K562 (cell line): ENCODE results near the gene ELMO1. TPM values are rescaled to one million over a fixed set of nuclear protein-coding genes. Genes with fewer than 3 reads are reported as not detected.

Experiments used
- ATAC-seq: fragments of 200-7000 bp; cut with Tn5 transposase; 3 replicates; pipeline ENCODE4 v1.9.1; 2020; ENCODE audit warnings: moderate library complexity
- BruUV-seq: library from RNA; stranded (reverse); fragments of 400-500 nt; replicated peaks from 2 replicates; lab custom pipeline; 2021; lab: Mats Ljungman, UMichigan
- CTCF ChIA-PET: fragments of 300-600 bp; formaldehyde crosslinking; extraction: SDS; loops from one replicate; lab custom pipeline; 2021; ENCODE audit warnings: low intra/inter-chr PET ratio; lab: Yijun Ruan, JAX
- POLR2A ChIA-PET: fragments of 300-600, 350-650 bp; sonication (Branson Sonifier 250); formaldehyde crosslinking; extraction: SDS; loops from one replicate; lab custom pipeline; 2021; ENCODE audit warnings: antibody characterized with exemption, inconsistent platforms; lab: Yijun Ruan, JAX
- DNase-seq, 4 experiments: peaks; one replicate each; pipeline versions ENCODE4 v3.0.0 to v3.0.0-alpha.2; 2011 to 2018; ENCODE audit warnings: low spot score in 3 of 4, mixed read lengths in 3 of 4; ENCODE audit errors: extremely low read depth in 1 of 4
- FAIRE-seq: peaks from 2 replicates; lab custom pipeline; 2011; peaks lifted over from hg19 to GRCh38; lab: Jason Lieb, UNC
- H2AFZ ChIP-seq: 2 replicates; pipeline ENCODE4 v1.6.0; 2011; ENCODE audit warnings: low read depth, low read length, control low read depth, inconsistent platforms
- H3K27ac ChIP-seq: fragments of 200-600 bp; 3 replicates; pipeline ENCODE4 v1.8.0; 2011; ENCODE audit warnings: low read depth, mild to moderate bottlenecking, control low read depth, inconsistent platforms, low read length, moderate library complexity, mixed read lengths; ENCODE audit errors: extremely low read depth
- H3K27me3 ChIP-seq, 2 experiments: fragments of 300-600 bp in 1 of 2; 2 replicates in 1 of 2; 3 replicates in 1 of 2; pipeline versions ENCODE4 v1.6.0 to v1.8.0; 2011; ENCODE audit warnings: inconsistent platforms in 2 of 2, low read length in 2 of 2, mild to moderate bottlenecking in 1 of 2, mixed read lengths in 1 of 2, moderate library complexity in 1 of 2; ENCODE audit not compliant: control insufficient read depth in 2 of 2, insufficient read depth in 2 of 2
- H3K36me3 ChIP-seq: fragments of 300-600 bp; 3 replicates; pipeline ENCODE4 v1.8.0; 2011; ENCODE audit warnings: mild to moderate bottlenecking, low read length, inconsistent platforms; ENCODE audit not compliant: control insufficient read depth, insufficient read depth
- H3K4me1 ChIP-seq, 2 experiments: fragments of 200-600 bp in 1 of 2; replicated peaks in 1 of 2; 2 replicates in 1 of 2; 3 replicates in 1 of 2; pipeline versions ENCODE4 v1.5.1 to v1.8.0; 2011; ENCODE audit warnings: inconsistent platforms in 2 of 2, low read length in 2 of 2, mild to moderate bottlenecking in 1 of 2, mixed read lengths in 1 of 2, moderate library complexity in 1 of 2; ENCODE audit not compliant: control insufficient read depth in 2 of 2, insufficient read depth in 2 of 2
- H3K4me2 ChIP-seq: 2 replicates; pipeline ENCODE4 v1.6.1; 2011; ENCODE audit warnings: low read length, control low read depth, inconsistent platforms, mixed read lengths; ENCODE audit not compliant: insufficient read depth
- H3K4me3 ChIP-seq: fragments of 200-600 bp; sonication (generic), shearing (Covaris generic); 2 replicates; pipeline ENCODE4 v1.5.1; 2016; ENCODE audit warnings: control low read depth, inconsistent platforms
- H3K79me2 ChIP-seq: fragments of 200-600 bp; 3 replicates; pipeline ENCODE4 v1.8.0; 2011; ENCODE audit warnings: low read length, inconsistent platforms; ENCODE audit not compliant: control insufficient read depth, insufficient read depth
- H3K9ac ChIP-seq, 2 experiments: 2 replicates each; pipeline versions ENCODE4 v1.6.0 to v1.6.1; 2011; ENCODE audit warnings: low read depth in 2 of 2, low read length in 2 of 2, control low read depth in 1 of 2, inconsistent platforms in 1 of 2, mild to moderate bottlenecking in 1 of 2, mixed read lengths in 1 of 2; ENCODE audit not compliant: insufficient read depth in 1 of 2
- H3K9me1 ChIP-seq: one replicate; pipeline ENCODE4 v1.6.0; 2011; ENCODE audit warnings: inconsistent platforms, mild to moderate bottlenecking, low read length, moderate library complexity; ENCODE audit not compliant: control insufficient read depth, insufficient read depth
- H3K9me3 ChIP-seq: replicated peaks from 2 replicates; pipeline ENCODE4 v1.5.1; 2011; ENCODE audit warnings: low read depth, low read length, inconsistent platforms; ENCODE audit not compliant: control insufficient read depth, insufficient read depth
- H4K20me1 ChIP-seq: replicated peaks from 2 replicates; pipeline ENCODE4 v1.6.1; 2011; ENCODE audit warnings: low read length, inconsistent platforms, mixed read lengths; ENCODE audit not compliant: control insufficient read depth, insufficient read depth
- DPF2 ChIP-seq: fragments of 450-650 bp; IDR thresholded peaks from 2 replicates; pipeline ENCODE4 v1.6.1; 2016
- HDAC8 ChIP-seq: fragments of 450-650 bp; IDR thresholded peaks from 2 replicates; pipeline ENCODE4 v1.6.1; 2016; ENCODE audit warnings: mild to moderate bottlenecking, missing genetic modification characterization, moderate library complexity, missing compliant biosample characterization
- KAT2B ChIP-seq: IDR thresholded peaks from one replicate; pipeline ENCODE4 v1.6.1; 2012; ENCODE audit warnings: low read depth, mild to moderate bottlenecking, control low read depth, inconsistent platforms, low read length, moderate library complexity
- KDM2B ChIP-seq: fragments of 250-450 bp; sonication (Bioruptor Pico); IDR thresholded peaks from 2 replicates; pipeline ENCODE4 v1.8.0; 2021; ENCODE audit warnings: mild to moderate bottlenecking, moderate library complexity
- KHSRP ChIP-seq: fragments of 450-650 bp; IDR thresholded peaks from 2 replicates; pipeline ENCODE4 v1.6.1; 2017
- TCFL5 ChIP-seq: fragments of 250-450 bp; sonication (Bioruptor Pico); conservative IDR thresholded peaks from 2 replicates; pipeline ENCODE4 v1.6.1; 2021; ENCODE audit warnings: mild to moderate bottlenecking, moderate library complexity, matching md5 sums
- ZKSCAN3 ChIP-seq: fragments of 250-450 bp; sonication (Bioruptor Pico); IDR thresholded peaks from 2 replicates; pipeline ENCODE4 v1.4.0; 2020
- WGBS: fragments of 100-300 bp; shearing (Covaris generic); methylation state at CpG from one replicate; pipeline ENCODE4 v1.1.6; 2016; ENCODE audit warnings: low coverage, mixed read lengths; ENCODE audit not compliant: insufficient coverage; ENCODE audit errors: missing lambda C conversion rate; 5-methylcytosine and 5-hydroxymethylcytosine counted together
- in situ Hi-C: fragments of 300-500 bp; cut with MboI; formaldehyde crosslinking; loops from 4 replicates; pipeline ENCODE4 v1.15.0; 2018; ENCODE audit warnings: inconsistent platforms, mixed read lengths
- intact Hi-C: fragments of 100-400 bp; cut with micrococcal nuclease; formaldehyde crosslinking; loops from 2 replicates; pipeline ENCODE4 v1.14.2; 2022
- polyA plus RNA-seq, 8 experiments: library from polyadenylated mRNA; depleted of rRNA in 4 of 8; stranded (reverse) in 5 of 8; unstranded in 3 of 8; fragments of >200 nt; fragmentation: Nextera tagmentation in 2 of 8; fragmentation: Illumina TruSeq in 1 of 8; extraction: Ambion mirVana in 2 of 8; extraction: Trizol in 1 of 8; gene quantifications; 2 replicates each; pipeline versions ENCODE4 v1.2.1 to v1.2.3, GENCODE V29; 2011 to 2014; ENCODE audit warnings: inconsistent platforms in 1 of 8, missing spikeins in 1 of 8
- total RNA-seq, 7 experiments: library from RNA; depleted of rRNA in 6 of 7; stranded (reverse); fragments of >200 nt in 6 of 7; fragmentation: Illumina TruSeq in 2 of 7; extraction: Trizol in 2 of 7; gene quantifications; 2 replicates each; pipeline versions ENCODE4 v1.2.1 to v1.2.3, GENCODE V29; 2011 to 2021; ENCODE audit warnings: low replicate concordance in 1 of 7
- TF ChIP-seq, protein P1 (sequence below): fragments of 450-650 bp; formaldehyde crosslinking; conservative IDR thresholded peaks from 2 replicates; pipeline ENCODE4 v1.4.0; 2022; ENCODE audit warnings: mild to moderate bottlenecking, missing genetic modification characterization
- TF ChIP-seq, protein P2 (sequence below): fragments of 250-450 bp; sonication (Bioruptor Pico); IDR thresholded peaks from 2 replicates; pipeline ENCODE4 v1.5.0; 2021
- TF ChIP-seq, protein P3 (sequence below): fragments of 450-650 bp; IDR thresholded peaks from 2 replicates; pipeline ENCODE4 v1.6.1; 2017; ENCODE audit warnings: antibody characterized with exemption, mild to moderate bottlenecking

ELMO1 gene
- total and polyA plus RNA-seq, 9 of the 15 experiments (the other 6 are each of a cell fraction or from before 2014, with no cell fraction given): 0.36 to 7.2 (median 3.6) TPM

DNA sequence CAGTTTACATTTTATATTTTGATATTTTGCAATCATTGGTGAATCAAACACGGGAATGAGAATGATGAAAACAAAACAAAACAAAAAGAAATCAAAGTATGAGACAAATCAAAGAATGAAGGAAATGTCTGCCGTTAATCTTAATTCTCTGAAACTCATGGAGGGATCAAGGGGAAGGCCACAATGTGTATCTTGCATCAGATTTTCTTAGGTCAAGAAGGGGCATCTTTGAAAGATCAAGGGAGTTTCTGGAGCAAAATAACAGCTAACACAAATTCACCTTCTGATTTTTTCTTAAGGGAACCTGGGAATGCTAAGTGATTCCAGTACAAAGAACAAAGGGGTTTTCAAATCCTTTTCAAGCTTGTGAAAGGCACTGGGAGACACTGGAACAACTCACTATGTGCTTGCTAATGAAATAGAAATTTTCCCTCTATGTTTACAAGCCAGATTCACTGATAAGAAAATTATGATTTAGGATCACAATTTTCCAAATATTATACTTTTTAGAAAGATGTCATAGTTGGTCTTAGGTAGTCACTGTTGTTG lies 402.1 kb downstream of the ELMO1 start:
- in situ Hi-C loops: no loop called here
- ChIA-PET POLR2A (interaction anchor here (0.9 kb wide), 1 partner anchor 31 kb away, joined by 3 read pairs; no protein-coding TSS in a partner anchor), CTCF (no interaction called here)
- Histone ChIP-seq H3K4me3 (no peak overlapping the region), H3K79me2 (no peaks in the 10 kb centered on the region), H3K4me1 (no peaks in the 10 kb centered on the region), H3K27ac (no peak overlapping the region), H2AFZ (no peak overlapping the region), H4K20me1 (no peaks in the 10 kb centered on the region), H3K9ac (no peak overlapping the region), H3K9me1 (no peaks in the 10 kb centered on the region), H3K27me3 (peaks cover 0 to 4% of the 10 kb centered on the region in 2 experiments; a peak in 1 of 5 replicates), H3K9me3 (no peaks in the 10 kb centered on the region), H3K36me3 (no peaks in the 10 kb centered on the region), H3K4me2 (no peak overlapping the region)
- no peak for ATAC-seq
- BruUV-seq: no TSS peak
- intact Hi-C loops: no loop called here
- WGBS: 8% methylated on average over 2 of the region's 2 CpGs
- TF ChIP-seq ZKSCAN3 (CRISPR knock-in tag): no peak
- no peak for TF ChIP-seq KDM2B (CRISPR knock-in tag)
- no peak for TF ChIP-seq DPF2
- TF ChIP-seq KHSRP: no peak
- TF ChIP-seq, protein P1, sequence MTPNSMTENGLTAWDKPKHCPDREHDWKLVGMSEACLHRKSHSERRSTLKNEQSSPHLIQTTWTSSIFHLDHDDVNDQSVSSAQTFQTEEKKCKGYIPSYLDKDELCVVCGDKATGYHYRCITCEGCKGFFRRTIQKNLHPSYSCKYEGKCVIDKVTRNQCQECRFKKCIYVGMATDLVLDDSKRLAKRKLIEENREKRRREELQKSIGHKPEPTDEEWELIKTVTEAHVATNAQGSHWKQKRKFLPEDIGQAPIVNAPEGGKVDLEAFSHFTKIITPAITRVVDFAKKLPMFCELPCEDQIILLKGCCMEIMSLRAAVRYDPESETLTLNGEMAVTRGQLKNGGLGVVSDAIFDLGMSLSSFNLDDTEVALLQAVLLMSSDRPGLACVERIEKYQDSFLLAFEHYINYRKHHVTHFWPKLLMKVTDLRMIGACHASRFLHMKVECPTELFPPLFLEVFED (CRISPR knock-in tag): no peak
- TF ChIP-seq TCFL5 (CRISPR knock-in tag): no peak
- no peak for TF ChIP-seq KAT2B
- TF ChIP-seq, protein P2, sequence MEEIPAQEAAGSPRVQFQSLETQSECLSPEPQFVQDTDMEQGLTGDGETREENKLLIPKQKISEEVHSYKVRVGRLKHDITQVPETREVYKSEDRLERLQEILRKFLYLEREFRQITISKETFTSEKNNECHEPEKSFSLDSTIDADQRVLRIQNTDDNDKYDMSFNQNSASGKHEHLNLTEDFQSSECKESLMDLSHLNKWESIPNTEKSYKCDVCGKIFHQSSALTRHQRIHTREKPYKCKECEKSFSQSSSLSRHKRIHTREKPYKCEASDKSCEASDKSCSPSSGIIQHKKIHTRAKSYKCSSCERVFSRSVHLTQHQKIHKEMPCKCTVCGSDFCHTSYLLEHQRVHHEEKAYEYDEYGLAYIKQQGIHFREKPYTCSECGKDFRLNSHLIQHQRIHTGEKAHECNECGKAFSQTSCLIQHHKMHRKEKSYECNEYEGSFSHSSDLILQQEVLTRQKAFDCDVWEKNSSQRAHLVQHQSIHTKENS: no peak
- TF ChIP-seq, protein P3, sequence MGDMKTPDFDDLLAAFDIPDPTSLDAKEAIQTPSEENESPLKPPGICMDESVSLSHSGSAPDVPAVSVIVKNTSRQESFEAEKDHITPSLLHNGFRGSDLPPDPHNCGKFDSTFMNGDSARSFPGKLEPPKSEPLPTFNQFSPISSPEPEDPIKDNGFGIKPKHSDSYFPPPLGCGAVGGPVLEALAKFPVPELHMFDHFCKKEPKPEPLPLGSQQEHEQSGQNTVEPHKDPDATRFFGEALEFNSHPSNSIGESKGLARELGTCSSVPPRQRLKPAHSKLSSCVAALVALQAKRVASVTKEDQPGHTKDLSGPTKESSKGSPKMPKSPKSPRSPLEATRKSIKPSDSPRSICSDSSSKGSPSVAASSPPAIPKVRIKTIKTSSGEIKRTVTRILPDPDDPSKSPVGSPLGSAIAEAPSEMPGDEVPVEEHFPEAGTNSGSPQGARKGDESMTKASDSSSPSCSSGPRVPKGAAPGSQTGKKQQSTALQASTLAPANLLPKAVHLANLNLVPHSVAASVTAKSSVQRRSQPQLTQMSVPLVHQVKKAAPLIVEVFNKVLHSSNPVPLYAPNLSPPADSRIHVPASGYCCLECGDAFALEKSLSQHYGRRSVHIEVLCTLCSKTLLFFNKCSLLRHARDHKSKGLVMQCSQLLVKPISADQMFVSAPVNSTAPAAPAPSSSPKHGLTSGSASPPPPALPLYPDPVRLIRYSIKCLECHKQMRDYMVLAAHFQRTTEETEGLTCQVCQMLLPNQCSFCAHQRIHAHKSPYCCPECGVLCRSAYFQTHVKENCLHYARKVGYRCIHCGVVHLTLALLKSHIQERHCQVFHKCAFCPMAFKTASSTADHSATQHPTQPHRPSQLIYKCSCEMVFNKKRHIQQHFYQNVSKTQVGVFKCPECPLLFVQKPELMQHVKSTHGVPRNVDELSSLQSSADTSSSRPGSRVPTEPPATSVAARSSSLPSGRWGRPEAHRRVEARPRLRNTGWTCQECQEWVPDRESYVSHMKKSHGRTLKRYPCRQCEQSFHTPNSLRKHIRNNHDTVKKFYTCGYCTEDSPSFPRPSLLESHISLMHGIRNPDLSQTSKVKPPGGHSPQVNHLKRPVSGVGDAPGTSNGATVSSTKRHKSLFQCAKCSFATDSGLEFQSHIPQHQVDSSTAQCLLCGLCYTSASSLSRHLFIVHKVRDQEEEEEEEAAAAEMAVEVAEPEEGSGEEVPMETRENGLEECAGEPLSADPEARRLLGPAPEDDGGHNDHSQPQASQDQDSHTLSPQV: no peak
- no peak for TF ChIP-seq HDAC8
- no peak for DNase-seq
- no peak for FAIRE-seq
